H1 (cell line): ENCODE results near the gene MTG1. TPM values are rescaled to one million over a fixed set of nuclear protein-coding genes. Genes with fewer than 3 reads are reported as not detected.

Source experiments
- BCL11A ChIP-seq, 2 experiments: IDR thresholded peaks; one replicate each; pipeline ENCODE4 v1.6.1; 2011; ENCODE audit warnings: low read depth in 2 of 2, low read length in 2 of 2, mild to moderate bottlenecking in 2 of 2
- CBX8 ChIP-seq: fragments of 300-800, 300-1000 bp; sonication (generic); IDR thresholded peaks from 2 replicates; pipeline ENCODE4 v1.7.1; 2016; ENCODE audit warnings: low read depth, low read length, borderline replicate concordance
- CEBPB ChIP-seq: IDR thresholded peaks from 2 replicates; pipeline ENCODE4 v1.6.1; 2012; ENCODE audit warnings: low read depth, low read length
- EP300 ChIP-seq, 2 experiments: IDR thresholded peaks; 1 replicate in 1 of 2; 2 replicates in 1 of 2; pipeline ENCODE4 v1.6.1; 2011 to 2012; ENCODE audit warnings: low read depth in 2 of 2, low read length in 2 of 2, mild to moderate bottlenecking in 2 of 2, borderline replicate concordance in 1 of 2, inconsistent platforms in 1 of 2, moderate library complexity in 1 of 2
- PHF8 ChIP-seq: fragments of 200-600 bp; sonication (generic); conservative IDR thresholded peaks from 2 replicates; pipeline ENCODE4 v1.7.1; 2012; ENCODE audit warnings: low read depth, mild to moderate bottlenecking, inconsistent platforms, low read length, moderate library complexity
- POLR2A ChIP-seq, 2 experiments: IDR thresholded peaks; 1 replicate in 1 of 2; 2 replicates in 1 of 2; pipeline ENCODE4 v1.6.1; 2011; ENCODE audit warnings: low read depth in 2 of 2, low read length in 2 of 2, mild to moderate bottlenecking in 2 of 2; ENCODE audit errors: control extremely low read depth in 1 of 2
- SAP30 ChIP-seq: fragments of 300-600 bp; sonication (generic); IDR thresholded peaks from 2 replicates; pipeline ENCODE4 v1.7.1; 2012; ENCODE audit warnings: low read length, moderate library complexity, mild to moderate bottlenecking, inconsistent platforms; ENCODE audit not compliant: insufficient read depth, insufficient replicate concordance
- SUZ12 ChIP-seq: fragments of 200-600 bp; sonication (generic); IDR thresholded peaks from 2 replicates; pipeline ENCODE4 v1.6.1; 2012; ENCODE audit warnings: mild to moderate bottlenecking, inconsistent platforms, low read length, moderate library complexity, mixed read lengths
- TEAD4 ChIP-seq: IDR thresholded peaks from 2 replicates; pipeline ENCODE4 v1.6.1; 2012; ENCODE audit warnings: low read depth, low read length, inconsistent platforms, mixed read lengths
- polyA plus RNA-seq, 7 experiments: library from polyadenylated mRNA; depleted of rRNA in 3 of 7; stranded (reverse) in 5 of 7; unstranded in 2 of 7; fragments of >200 nt in 5 of 7; fragments of 200-250 nt in 2 of 7; gene quantifications; 1 replicate in 5 of 7; 2 replicates in 1 of 7; 4 replicates in 1 of 7; pipeline versions ENCODE4 v1.2.1 to v1.2.3, GENCODE V29; 2011 to 2013; ENCODE audit warnings: missing spikeins in 2 of 7, mixed read lengths in 2 of 7
- total RNA-seq: library from RNA; stranded (reverse); fragmentation: NEBNext Ultra II Directional; extraction: Animal tissue kit (Norgen Biotek cat#: 25700); gene quantifications from 2 replicates; pipeline ENCODE4 v1.2.1, GENCODE V29; 2021
- TF ChIP-seq, protein P1 (sequence below): fragments of 300-600 bp; sonication (generic); IDR thresholded peaks from 2 replicates; pipeline ENCODE4 v1.7.1; 2012; ENCODE audit warnings: low read length, moderate library complexity, mild to moderate bottlenecking, inconsistent platforms; ENCODE audit not compliant: insufficient replicate concordance

MTG1 gene
- total and polyA plus RNA-seq, 2 of the 8 experiments (the other 6 are each of a cell fraction or from before 2014, with no cell fraction given) = 56.6 to 81.6 TPM

DNA sequence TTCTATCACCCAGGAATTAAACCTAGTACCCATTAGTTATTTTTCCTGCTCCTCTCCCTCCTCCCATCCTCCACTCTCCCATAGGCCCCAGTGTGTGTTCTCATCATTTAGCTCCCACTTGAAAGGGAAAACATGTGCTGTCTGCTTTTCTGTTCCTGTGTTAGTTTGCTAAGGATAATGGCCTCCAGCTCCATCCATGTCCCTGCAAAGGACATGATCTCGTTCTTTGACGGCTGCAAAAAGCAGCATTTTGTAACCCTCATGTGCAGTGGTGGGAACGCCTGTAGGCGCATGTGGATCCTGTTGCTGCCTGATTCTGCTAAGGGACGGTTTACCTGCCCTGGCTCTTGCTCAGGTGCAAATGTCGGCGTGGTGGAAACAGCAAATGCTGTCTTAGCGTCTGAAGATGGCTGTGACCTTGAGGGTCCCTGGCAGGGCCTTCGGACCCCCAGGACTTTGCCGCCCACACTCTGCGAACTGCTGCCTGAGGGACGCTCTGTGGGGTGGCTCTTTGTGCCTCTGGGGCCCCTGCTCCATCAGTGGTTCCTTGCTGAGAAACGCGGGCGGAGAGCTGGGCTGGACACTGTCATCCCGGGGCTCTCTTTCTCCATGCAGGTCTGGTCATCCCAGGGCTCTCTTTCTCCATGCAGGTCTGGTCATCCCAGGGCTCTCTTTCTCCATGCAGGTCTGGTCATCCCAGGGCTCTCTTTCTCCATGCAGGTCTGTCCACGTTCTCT, 5.6 kb upstream of the MTG1 start (continued):
- TF ChIP-seq, protein P1, sequence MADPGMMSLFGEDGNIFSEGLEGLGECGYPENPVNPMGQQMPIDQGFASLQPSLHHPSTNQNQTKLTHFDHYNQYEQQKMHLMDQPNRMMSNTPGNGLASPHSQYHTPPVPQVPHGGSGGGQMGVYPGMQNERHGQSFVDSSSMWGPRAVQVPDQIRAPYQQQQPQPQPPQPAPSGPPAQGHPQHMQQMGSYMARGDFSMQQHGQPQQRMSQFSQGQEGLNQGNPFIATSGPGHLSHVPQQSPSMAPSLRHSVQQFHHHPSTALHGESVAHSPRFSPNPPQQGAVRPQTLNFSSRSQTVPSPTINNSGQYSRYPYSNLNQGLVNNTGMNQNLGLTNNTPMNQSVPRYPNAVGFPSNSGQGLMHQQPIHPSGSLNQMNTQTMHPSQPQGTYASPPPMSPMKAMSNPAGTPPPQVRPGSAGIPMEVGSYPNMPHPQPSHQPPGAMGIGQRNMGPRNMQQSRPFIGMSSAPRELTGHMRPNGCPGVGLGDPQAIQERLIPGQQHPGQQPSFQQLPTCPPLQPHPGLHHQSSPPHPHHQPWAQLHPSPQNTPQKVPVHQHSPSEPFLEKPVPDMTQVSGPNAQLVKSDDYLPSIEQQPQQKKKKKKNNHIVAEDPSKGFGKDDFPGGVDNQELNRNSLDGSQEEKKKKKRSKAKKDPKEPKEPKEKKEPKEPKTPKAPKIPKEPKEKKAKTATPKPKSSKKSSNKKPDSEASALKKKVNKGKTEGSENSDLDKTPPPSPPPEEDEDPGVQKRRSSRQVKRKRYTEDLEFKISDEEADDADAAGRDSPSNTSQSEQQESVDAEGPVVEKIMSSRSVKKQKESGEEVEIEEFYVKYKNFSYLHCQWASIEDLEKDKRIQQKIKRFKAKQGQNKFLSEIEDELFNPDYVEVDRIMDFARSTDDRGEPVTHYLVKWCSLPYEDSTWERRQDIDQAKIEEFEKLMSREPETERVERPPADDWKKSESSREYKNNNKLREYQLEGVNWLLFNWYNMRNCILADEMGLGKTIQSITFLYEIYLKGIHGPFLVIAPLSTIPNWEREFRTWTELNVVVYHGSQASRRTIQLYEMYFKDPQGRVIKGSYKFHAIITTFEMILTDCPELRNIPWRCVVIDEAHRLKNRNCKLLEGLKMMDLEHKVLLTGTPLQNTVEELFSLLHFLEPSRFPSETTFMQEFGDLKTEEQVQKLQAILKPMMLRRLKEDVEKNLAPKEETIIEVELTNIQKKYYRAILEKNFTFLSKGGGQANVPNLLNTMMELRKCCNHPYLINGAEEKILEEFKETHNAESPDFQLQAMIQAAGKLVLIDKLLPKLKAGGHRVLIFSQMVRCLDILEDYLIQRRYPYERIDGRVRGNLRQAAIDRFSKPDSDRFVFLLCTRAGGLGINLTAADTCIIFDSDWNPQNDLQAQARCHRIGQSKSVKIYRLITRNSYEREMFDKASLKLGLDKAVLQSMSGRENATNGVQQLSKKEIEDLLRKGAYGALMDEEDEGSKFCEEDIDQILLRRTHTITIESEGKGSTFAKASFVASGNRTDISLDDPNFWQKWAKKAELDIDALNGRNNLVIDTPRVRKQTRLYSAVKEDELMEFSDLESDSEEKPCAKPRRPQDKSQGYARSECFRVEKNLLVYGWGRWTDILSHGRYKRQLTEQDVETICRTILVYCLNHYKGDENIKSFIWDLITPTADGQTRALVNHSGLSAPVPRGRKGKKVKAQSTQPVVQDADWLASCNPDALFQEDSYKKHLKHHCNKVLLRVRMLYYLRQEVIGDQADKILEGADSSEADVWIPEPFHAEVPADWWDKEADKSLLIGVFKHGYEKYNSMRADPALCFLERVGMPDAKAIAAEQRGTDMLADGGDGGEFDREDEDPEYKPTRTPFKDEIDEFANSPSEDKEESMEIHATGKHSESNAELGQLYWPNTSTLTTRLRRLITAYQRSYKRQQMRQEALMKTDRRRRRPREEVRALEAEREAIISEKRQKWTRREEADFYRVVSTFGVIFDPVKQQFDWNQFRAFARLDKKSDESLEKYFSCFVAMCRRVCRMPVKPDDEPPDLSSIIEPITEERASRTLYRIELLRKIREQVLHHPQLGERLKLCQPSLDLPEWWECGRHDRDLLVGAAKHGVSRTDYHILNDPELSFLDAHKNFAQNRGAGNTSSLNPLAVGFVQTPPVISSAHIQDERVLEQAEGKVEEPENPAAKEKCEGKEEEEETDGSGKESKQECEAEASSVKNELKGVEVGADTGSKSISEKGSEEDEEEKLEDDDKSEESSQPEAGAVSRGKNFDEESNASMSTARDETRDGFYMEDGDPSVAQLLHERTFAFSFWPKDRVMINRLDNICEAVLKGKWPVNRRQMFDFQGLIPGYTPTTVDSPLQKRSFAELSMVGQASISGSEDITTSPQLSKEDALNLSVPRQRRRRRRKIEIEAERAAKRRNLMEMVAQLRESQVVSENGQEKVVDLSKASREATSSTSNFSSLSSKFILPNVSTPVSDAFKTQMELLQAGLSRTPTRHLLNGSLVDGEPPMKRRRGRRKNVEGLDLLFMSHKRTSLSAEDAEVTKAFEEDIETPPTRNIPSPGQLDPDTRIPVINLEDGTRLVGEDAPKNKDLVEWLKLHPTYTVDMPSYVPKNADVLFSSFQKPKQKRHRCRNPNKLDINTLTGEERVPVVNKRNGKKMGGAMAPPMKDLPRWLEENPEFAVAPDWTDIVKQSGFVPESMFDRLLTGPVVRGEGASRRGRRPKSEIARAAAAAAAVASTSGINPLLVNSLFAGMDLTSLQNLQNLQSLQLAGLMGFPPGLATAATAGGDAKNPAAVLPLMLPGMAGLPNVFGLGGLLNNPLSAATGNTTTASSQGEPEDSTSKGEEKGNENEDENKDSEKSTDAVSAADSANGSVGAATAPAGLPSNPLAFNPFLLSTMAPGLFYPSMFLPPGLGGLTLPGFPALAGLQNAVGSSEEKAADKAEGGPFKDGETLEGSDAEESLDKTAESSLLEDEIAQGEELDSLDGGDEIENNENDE = no peak
- TF ChIP-seq SAP30 = no peak
- TF ChIP-seq CBX8 = no peak
- TF ChIP-seq SUZ12 = no peak
- no peak for TF ChIP-seq TEAD4
- TF ChIP-seq PHF8 = no peak
- no peak for TF ChIP-seq POLR2A (IDR thresholded peaks at IDR 0.05; ENCODE audit: control extremely low read depth in 1 of 2, low read depth in 2 of 2, low read length in 2 of 2)
- no peak for TF ChIP-seq BCL11A (IDR thresholded peaks at IDR 0.05; ENCODE audit: low read depth in 2 of 2, low read length in 2 of 2)
- TF ChIP-seq CEBPB = no peak
- TF ChIP-seq EP300 (IDR thresholded peaks at IDR 0.05; ENCODE audit: borderline replicate concordance in 1 of 2, low read depth in 2 of 2, low read length in 2 of 2) = no peak
